ENCODE data around the gene GPX7.

Gene GPX7

DNA sequence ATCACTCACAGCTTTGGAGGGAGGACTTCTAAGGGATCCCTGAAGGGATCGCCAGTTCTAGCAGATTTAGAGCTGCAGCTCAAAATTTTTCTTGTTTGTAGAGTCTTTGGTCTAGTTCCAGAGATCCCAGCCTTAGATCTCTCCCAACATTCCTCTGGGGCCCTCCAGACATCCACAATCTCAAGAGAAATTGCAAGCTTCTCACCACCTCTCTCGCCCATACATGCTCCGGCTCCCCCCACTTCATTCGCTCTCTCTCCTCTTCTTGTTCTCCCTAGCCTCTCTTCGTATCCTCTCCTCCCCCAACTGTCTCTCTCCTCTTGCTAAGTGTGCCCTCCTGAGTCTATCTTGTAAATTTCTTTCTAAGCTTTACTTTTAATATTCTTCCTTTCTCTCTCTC is 34.2 kb upstream of the GPX7 start:
- intact Hi-C loops (cut with DNase I; ENCODE audit: low total_unique reads): no loop called here
- no peak for DNase-seq
- Histone ChIP-seq H3K4me1 (peaks cover 0 to 5% (median 0%) of the 10 kb centered on the region in 4 donors), H3K4me3 (no peak overlapping the region), H3K36me3 (no peaks in the 10 kb centered on the region), H3K9me3 (no peaks in the 10 kb centered on the region), H3K27ac (no peak overlapping the region), H3K27me3 (peaks cover 0 to 7% of the 10 kb centered on the region in 2 donors)
- TF ChIP-seq CTCF (IDR thresholded peaks at IDR 0.05): no peak

GRCh38 chr1:52569449-52570210 is 32.5 kb upstream of the GPX7 start:
- Histone ChIP-seq H3K9me3 (no peaks in the 10 kb centered on the region), H3K27ac (no peak overlapping the region), H3K27me3 (peaks cover 0 to 7% of the 10 kb centered on the region in 2 donors), H3K4me1 (peaks cover 0 to 5% (median 0%) of the 10 kb centered on the region in 4 donors), H3K4me3 (no peak overlapping the region), H3K36me3 (no peaks in the 10 kb centered on the region)
- intact Hi-C loops (cut with DNase I; ENCODE audit: low total_unique reads): no loop called here
- no peak for TF ChIP-seq CTCF (IDR thresholded peaks at IDR 0.05)
- no peak for DNase-seq

- peaks cover 0 to 5% (median 0%) of the 10 kb centered on the region in 4 donors for H3K4me1 ChIP-seq
- H3K9me3 ChIP-seq: no peaks in the 10 kb centered on the region
- peaks cover 0 to 7% of the 10 kb centered on the region in 2 donors for H3K27me3 ChIP-seq
- TF ChIP-seq CTCF (IDR thresholded peaks at IDR 0.05): no peak
- no peaks in the 10 kb centered on the region for H3K36me3 ChIP-seq
- intact Hi-C loops (cut with DNase I; ENCODE audit: low total_unique reads): no loop called here
- DNase-seq: no peak
- H3K27ac ChIP-seq: no peak overlapping the region
- no peak overlapping the region for H3K4me3 ChIP-seq
These were observed 30.4 kb upstream of the GPX7 start for GRCh38 chr1:52571783-52572182.

- no peak overlapping the region for H3K4me3 ChIP-seq
- intact Hi-C loops (cut with DNase I; ENCODE audit: low total_unique reads): no loop called here
- peaks cover 0 to 7% of the 10 kb centered on the region in 2 donors for H3K27me3 ChIP-seq
- no peaks in the 10 kb centered on the region for H3K36me3 ChIP-seq
- DNase-seq: no peak
- H3K27ac ChIP-seq: no peak overlapping the region
- H3K9me3 ChIP-seq: no peaks in the 10 kb centered on the region
- TF ChIP-seq CTCF (IDR thresholded peaks at IDR 0.05): no peak
- peaks cover 0 to 5% (median 0%) of the 10 kb centered on the region in 4 donors for H3K4me1 ChIP-seq
These were observed 29.8 kb upstream of the GPX7 start for GRCh38 chr1:52572387-52572786.

DNA sequence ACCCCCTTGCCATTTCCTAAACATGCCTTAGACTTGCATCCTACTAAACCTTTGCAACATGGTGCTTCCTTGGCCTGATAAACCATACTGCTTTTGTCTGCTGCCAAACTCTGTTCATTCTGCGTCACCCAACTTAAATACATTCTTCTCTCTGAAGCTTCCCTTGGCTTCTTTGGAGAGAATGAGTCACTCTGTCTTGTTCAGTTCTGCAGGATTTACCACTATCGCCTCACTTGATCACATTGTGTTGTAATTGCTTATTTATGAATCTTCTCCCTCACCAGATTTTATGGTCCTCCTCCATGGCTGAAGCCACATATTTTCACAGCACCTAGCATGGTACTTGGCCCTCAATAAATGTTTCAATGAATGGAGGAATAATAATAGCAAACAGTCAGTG is 27.6 kb upstream of the GPX7 start:
- Histone ChIP-seq H3K27ac (no peak overlapping the region), H3K4me3 (no peak overlapping the region), H3K4me1 (no peaks in the 10 kb centered on the region), H3K27me3 (peaks cover 0 to 5% of the 10 kb centered on the region in 2 donors), H3K9me3 (no peaks in the 10 kb centered on the region), H3K36me3 (no peaks in the 10 kb centered on the region)
- DNase-seq: no peak
- intact Hi-C loops (cut with DNase I; ENCODE audit: low total_unique reads): no loop called here
- TF ChIP-seq CTCF (IDR thresholded peaks at IDR 0.05): no peak
